GM18951 (cell line): Measurements from ENCODE around the gene WASHC1.
"Not testable (repeated sequence)": the region's sequence is repeated elsewhere in the genome, so short reads cannot be mapped to it uniquely, and the experiment has no call there.

Experiments used
- in situ Hi-C: fragments of 300-500 bp; cut with MboI; formaldehyde crosslinking; loops from one replicate; pipeline ENCODE4 v1.12.0; 2022; ENCODE audit warnings: low sequenced_read_pairs, mixed read lengths, inconsistent platforms; ENCODE audit not compliant: unreplicated experiment

The WASHC1 gene, protein sequence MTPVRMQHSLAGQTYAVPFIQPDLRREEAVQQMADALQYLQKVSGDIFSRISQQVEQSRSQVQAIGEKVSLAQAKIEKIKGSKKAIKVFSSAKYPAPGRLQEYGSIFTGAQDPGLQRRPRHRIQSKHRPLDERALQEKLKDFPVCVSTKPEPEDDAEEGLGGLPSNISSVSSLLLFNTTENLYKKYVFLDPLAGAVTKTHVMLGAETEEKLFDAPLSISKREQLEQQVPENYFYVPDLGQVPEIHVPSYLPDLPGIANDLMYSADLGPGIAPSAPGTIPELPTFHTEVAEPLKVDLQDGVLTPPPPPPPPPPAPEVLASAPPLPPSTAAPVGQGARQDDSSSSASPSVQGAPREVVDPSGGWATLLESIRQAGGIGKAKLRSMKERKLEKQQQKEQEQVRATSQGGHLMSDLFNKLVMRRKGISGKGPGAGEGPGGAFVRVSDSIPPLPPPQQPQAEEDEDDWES

DNA sequence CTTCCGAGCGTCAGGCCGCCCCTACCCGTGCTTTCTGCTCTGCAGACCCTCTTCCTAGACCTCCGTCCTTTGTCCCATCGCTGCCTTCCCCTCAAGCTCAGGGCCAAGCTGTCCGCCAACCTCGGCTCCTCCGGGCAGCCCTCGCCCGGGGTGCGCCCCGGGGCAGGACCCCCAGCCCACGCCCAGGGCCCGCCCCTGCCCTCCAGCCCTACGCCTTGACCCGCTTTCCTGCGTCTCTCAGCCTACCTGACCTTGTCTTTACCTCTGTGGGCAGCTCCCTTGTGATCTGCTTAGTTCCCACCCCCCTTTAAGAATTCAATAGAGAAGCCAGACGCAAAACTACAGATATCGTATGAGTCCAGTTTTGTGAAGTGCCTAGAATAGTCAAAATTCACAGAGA lies at the start of gene WASHC1:
WASHC1 (minus strand) TSS at position 101 of the 400 bp plus-strand sequence. CDS start 4,457 bp downstream, outside the sequence.
- in situ Hi-C loops, result not testable (repeated sequence)

- in situ Hi-C loops, result not testable (repeated sequence)
Observed at GRCh38 chr9:78333-78732, 49.1 kb upstream of the WASHC1 start.

- in situ Hi-C loops, result not testable (repeated sequence)
Observed at GRCh38 chr9:76389-76788, 47.1 kb upstream of the WASHC1 start.

- in situ Hi-C loops, result not testable (repeated sequence)
Observed at GRCh38 chr9:73900-74525, 44.8 kb upstream of the WASHC1 start.

GRCh38 chr9:73076-73899 lies 44.0 kb upstream of the WASHC1 start:
- in situ Hi-C loops, result not testable (repeated sequence)

DNA sequence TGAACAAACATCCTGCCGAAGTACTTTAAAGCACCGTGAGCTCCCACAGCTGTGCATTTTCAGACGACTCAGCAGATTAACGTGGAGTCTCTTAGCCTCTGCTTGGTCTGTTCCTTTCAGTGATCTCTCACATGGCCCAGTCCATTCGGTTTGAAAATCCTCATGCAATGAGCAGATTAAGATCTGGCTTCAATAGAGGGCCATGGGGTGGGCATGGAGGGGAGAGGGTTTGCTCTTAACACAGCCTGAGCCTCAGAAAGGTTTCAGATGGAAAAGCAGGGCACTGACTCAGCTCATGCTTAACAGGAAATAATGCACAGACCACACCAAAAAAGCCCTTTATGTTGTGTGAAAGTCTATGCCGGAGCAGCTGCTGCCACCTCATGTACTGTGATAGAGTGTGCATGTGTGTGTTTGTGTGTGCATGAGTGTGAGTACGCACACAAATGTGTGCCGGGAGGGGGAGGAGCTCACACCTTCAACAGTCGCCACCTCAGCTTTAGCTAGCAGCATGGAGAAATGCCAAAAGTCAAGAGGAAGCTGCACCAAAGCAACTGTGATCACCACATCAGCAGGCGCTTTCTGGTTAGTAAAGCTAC lies 33.9 kb upstream of the WASHC1 start:
- in situ Hi-C loops, result not testable (repeated sequence)

DNA sequence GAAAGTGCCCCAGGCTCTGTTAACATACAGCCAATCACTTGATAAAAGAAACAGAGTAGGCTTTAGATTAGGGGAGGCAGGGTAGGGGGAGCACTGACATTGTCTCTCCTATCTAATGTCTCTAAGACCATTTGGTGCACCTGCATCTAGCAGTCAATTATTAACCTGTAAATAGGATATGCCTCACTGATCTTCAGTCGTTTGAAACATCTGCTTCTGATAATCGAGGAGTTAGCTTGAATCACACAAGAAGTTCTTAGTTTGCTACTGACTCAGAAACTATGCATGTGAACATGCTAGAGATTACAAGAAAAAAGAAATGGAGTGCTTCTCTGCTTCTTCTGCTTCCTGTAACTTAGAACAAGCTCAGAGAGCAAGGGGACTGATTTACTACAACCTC lies 23.4 kb upstream of the WASHC1 start:
- in situ Hi-C loops, result not testable (repeated sequence)

DNA sequence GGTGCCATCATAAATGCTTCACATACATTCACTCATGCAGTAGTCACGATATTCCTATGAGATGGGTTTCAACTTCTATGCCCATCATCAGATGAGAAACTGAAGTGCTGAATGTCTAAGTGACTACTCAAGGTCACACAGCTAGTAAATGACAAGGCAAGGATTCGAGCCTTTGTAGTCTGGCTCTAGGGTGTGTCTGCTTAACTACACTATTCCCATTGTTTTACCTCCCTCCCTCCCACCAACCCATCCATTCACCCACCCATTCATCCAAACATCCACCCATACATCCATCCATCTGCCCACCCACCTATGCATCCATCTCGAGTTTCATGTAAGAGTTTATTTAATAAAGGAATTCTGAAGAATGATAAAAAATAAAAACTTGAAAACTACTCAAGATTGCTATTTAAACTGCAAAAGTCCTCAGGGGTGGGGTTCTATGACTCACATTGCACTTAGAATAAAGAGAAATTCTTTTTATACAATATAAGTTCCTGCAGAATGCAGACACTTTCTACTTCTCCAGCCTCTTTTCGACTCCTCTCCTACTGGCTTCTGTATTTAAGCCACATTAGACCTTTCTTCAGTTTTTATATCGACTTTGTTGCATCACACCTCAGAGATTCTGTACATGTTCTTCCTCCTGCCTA lies 19.1 kb upstream of the WASHC1 start:
- in situ Hi-C loops, result not testable (repeated sequence)

DNA sequence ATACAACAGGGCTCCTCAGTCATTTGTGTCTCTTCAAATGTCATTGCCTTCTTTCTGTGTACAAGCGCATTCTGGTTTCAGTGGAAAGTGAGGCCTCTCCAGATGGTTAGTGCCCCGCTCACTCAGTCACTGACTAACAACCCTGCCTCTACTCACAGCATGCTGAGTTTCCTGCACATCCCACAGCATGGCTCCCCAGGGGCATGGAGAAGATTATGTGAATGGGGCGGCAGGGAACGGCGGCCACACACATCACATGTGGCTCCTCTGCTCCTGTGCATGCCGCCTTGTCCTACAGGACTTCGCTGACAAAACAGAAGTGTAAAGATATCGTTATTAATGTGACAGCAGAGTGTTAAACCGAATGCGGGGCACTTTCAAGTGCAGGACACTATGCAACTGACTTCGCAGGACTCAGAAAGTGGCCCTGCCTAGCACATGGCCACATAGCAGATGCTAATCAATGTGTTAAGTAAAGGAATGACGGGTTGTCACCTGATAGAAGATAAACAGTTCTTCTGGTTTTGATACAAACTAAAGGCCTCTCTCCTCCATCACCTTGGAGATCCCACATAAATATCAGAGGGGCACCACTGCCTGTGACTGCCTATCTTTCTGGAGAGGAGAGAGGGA lies 17.5 kb upstream of the WASHC1 start:
- in situ Hi-C loops, result not testable (repeated sequence)

- in situ Hi-C loops, result not testable (repeated sequence)
Observed at GRCh38 chr9:46164-46563, 16.9 kb upstream of the WASHC1 start.

- in situ Hi-C loops, result not testable (repeated sequence)
Observed at GRCh38 chr9:45180-45878, 16.1 kb upstream of the WASHC1 start.

GRCh38 chr9:44416-44815 lies 15.2 kb upstream of the WASHC1 start:
- in situ Hi-C loops, result not testable (repeated sequence)

- in situ Hi-C loops, result not testable (repeated sequence)
Observed at GRCh38 chr9:43636-44035, 14.4 kb upstream of the WASHC1 start.

DNA sequence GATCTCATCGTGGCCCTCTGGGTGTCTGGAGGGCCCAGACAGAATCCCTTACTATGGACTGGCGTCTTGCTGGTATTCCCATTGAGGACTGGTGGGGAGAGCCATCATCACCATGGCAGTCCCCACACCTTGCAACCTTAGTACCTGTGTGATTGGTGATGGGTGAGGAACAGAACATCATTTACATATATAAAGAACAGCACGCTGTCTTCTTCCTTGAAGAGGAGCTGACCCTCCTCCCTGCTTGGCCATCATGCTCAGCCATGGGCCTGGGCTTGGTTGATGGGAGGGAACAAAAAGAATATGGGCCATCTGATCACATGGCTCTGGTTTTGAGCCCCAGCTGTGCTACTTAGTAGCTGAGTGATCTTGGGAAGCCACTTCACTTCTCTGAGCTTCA lies 13.9 kb upstream of the WASHC1 start:
- in situ Hi-C loops, result not testable (repeated sequence)

DNA sequence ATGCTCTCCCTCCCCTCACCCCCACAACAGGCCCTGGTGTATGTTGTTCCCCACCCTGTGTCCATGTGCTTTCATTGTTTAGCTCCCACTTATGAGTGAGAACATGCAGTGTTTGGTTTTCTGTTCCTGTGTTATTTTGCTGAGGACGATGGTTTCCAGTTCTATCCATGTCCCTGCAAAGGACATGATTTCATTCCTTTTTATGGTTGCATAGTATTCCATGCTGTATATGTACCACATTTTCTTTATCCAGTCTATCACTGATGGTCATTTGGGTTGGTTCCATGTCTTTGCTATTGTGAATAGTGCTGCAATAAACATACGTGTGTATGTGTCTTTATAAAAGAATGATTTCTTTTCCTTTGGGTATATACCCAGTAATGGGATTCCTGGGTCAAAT lies 12.6 kb upstream of the WASHC1 start:
- in situ Hi-C loops, result not testable (repeated sequence)

DNA sequence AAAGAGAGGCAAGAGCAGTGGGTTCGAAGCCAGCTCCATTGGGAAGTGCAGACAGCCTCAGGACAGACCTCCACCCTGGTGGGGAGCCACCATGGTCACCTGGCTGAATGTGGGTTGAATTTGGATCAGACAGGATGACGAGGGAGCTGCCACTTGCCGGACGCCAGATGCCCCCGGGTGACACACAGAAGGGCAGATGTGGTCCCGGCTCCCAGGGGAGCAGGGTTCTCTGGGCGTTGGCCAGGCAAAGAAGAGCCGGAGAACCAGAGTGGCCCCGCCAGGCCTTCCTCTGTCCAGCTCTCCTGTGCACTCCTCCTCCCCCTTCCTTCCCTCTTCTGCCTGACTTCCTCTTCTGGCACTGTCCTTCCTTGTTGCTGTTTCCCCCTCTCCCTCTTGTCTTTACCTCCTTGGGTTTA lies 12.0 kb upstream of the WASHC1 start:
- in situ Hi-C loops, result not testable (repeated sequence)

GRCh38 chr9:32308-32707 lies 3.1 kb upstream of the WASHC1 start:
- in situ Hi-C loops, result not testable (repeated sequence)

DNA sequence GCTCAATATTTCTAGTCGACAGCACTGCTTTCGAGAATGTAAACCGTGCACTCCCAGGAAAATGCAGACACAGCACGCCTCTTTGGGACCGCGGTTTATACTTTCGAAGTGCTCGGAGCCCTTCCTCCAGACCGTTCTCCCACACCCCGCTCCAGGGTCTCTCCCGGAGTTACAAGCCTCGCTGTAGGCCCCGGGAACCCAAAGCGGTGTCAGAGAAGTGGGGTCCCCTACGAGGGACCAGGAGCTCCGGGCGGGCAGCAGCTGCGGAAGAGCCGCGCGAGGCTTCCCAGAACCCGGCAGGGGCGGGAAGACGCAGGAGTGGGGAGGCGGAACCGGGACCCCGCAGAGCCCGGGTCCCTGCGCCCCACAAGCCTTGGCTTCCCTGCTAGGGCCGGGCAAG lies 481 bp downstream of the WASHC1 start:
- in situ Hi-C loops, result not testable (repeated sequence)
